HepG2 (cell line): ENCODE results near the gene FAHD2A. TPM values are rescaled to one million over a fixed set of nuclear protein-coding genes. Genes with fewer than 3 reads are reported as not detected.
A peak's percentile ranks its signal among the peaks of the same experiment; 100 is the strongest.

ENCODE experiments used
- EEA1 ChIP-seq: sonication (generic); formaldehyde crosslinking; IDR thresholded peaks from 2 replicates; pipeline ENCODE4 v1.5.1; 2020; ENCODE audit warnings: mild to moderate bottlenecking, missing genetic modification reagents, borderline replicate concordance
- KMT2A ChIP-seq: sonication (generic); formaldehyde crosslinking; IDR thresholded peaks from 2 replicates; pipeline ENCODE4 v1.4.0; 2020; ENCODE audit warnings: missing genetic modification reagents
- MTA1 ChIP-seq: sonication (generic); formaldehyde crosslinking; IDR thresholded peaks from 2 replicates; pipeline ENCODE4 v1.4.0; 2020; ENCODE audit warnings: missing genetic modification reagents, mild to moderate bottlenecking, borderline replicate concordance
- NRL ChIP-seq: sonication (generic); formaldehyde crosslinking; IDR thresholded peaks from 2 replicates; pipeline ENCODE4 v1.5.0; 2020; ENCODE audit warnings: missing genetic modification reagents, mild to moderate bottlenecking, moderate library complexity, borderline replicate concordance
- REPIN1 ChIP-seq: sonication (generic); formaldehyde crosslinking; IDR thresholded peaks from 2 replicates; pipeline ENCODE4 v1.8.0; 2022; ENCODE audit warnings: missing genetic modification reagents, low read depth, mild to moderate bottlenecking, borderline replicate concordance
- THAP11 ChIP-seq: IDR thresholded peaks from 2 replicates; pipeline ENCODE4 v1.6.1; 2016; ENCODE audit warnings: missing biosample characterization, missing genetic modification reagents
- ZNF292 ChIP-seq: sonication (generic); formaldehyde crosslinking; IDR thresholded peaks from 2 replicates; pipeline ENCODE4 v1.8.1; 2022; ENCODE audit warnings: mild to moderate bottlenecking, low read depth, missing genetic modification reagents, borderline replicate concordance
- ZNF556 ChIP-seq: sonication (generic); formaldehyde crosslinking; IDR thresholded peaks from 2 replicates; pipeline ENCODE4 v1.4.0; 2020; ENCODE audit warnings: mild to moderate bottlenecking, missing genetic modification reagents, borderline replicate concordance
- ZNF788 ChIP-seq: sonication (generic); formaldehyde crosslinking; IDR thresholded peaks from 2 replicates; pipeline ENCODE4 v1.5.0; 2020; ENCODE audit warnings: mild to moderate bottlenecking, missing genetic modification reagents, borderline replicate concordance
- ZSCAN22 ChIP-seq: sonication (generic); formaldehyde crosslinking; IDR thresholded peaks from 2 replicates; pipeline ENCODE4 v1.4.0; 2020; ENCODE audit warnings: mild to moderate bottlenecking, missing genetic modification reagents
- polyA plus RNA-seq, 8 experiments: library from polyadenylated mRNA; depleted of rRNA in 3 of 8; stranded (reverse) in 7 of 8; unstranded in 1 of 8; fragments of >200 nt; fragmentation: Illumina TruSeq in 4 of 8; extraction: Trizol in 4 of 8; gene quantifications; 2 replicates each; pipeline versions ENCODE4 v1.2.1 to v1.2.3, GENCODE V29; 2011 to 2016; ENCODE audit warnings: low read depth in 4 of 8, missing spikeins in 1 of 8, mixed read lengths in 1 of 8; ENCODE audit not compliant: insufficient read depth in 1 of 8
- total RNA-seq, 5 experiments: library from RNA; depleted of rRNA; stranded (reverse); fragments of >200 nt; fragmentation: Illumina TruSeq; extraction: Trizol; gene quantifications; 2 replicates each; pipeline ENCODE4 v1.2.3, GENCODE V29; 2016; ENCODE audit warnings: low read depth in 1 of 5
- TF ChIP-seq, protein P1 (sequence below): sonication (generic); formaldehyde crosslinking; IDR thresholded peaks from 2 replicates; pipeline ENCODE4 v1.5.0; 2020; ENCODE audit warnings: mild to moderate bottlenecking, missing genetic modification reagents, borderline replicate concordance
- TF ChIP-seq, protein P2 (sequence below), 2 experiments: sonication (generic) in 1 of 2; formaldehyde crosslinking in 1 of 2; IDR thresholded peaks; 2 replicates each; pipeline versions ENCODE4 v1.4.0 to v1.6.1; 2016 to 2020; ENCODE audit warnings: borderline replicate concordance in 1 of 2, low read depth in 1 of 2, mild to moderate bottlenecking in 1 of 2, missing genetic modification reagents in 1 of 2
- TF ChIP-seq, protein P3 (sequence below): sonication (generic); formaldehyde crosslinking; IDR thresholded peaks from 2 replicates; pipeline ENCODE4 v1.8.0; 2022; ENCODE audit warnings: mild to moderate bottlenecking, missing genetic modification reagents, borderline replicate concordance
- TF ChIP-seq, protein P4 (sequence below): sonication (generic); formaldehyde crosslinking; IDR thresholded peaks from 2 replicates; pipeline ENCODE4 v1.4.0; 2020; ENCODE audit warnings: missing genetic modification reagents, borderline replicate concordance

FAHD2A gene
- total and polyA plus RNA-seq, 2 of the 13 experiments (the other 11 are each of a cell fraction or from before 2014, with no cell fraction given) = 34.0 to 44.2 TPM

DNA sequence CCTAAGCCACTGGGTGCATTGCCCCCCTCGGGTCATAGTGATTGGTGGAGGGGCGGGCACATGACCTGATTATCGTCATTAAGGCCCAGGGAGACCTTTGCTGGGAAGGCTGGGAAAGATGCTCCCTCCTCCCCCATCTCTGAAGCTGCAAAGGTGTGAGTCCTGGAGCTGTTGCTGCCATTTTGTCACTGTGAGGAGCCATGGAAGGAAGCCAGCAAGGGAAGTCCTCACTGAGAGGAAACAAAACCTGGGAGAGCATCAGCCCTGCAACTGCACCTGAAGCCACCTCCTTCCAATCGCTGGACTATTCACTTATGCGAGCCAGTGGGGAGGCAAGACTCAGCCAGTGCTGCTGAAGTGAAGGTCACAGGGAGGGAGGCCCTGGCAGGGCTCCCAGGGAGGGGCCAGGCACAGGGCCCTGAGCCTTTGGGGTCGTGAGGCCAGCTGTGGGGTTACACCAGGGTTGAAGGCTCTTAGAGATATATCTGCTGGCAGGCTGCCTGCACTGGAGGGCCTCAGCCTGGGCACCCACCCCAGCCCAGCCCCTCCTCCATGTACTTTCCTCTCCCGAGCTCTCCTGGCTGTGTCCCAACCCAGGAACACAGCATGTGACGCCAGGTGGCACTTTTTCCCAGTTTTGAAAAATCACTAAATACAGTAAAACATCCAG lies 10.7 kb upstream of the FAHD2A start (continued):
- TF ChIP-seq, protein P1, sequence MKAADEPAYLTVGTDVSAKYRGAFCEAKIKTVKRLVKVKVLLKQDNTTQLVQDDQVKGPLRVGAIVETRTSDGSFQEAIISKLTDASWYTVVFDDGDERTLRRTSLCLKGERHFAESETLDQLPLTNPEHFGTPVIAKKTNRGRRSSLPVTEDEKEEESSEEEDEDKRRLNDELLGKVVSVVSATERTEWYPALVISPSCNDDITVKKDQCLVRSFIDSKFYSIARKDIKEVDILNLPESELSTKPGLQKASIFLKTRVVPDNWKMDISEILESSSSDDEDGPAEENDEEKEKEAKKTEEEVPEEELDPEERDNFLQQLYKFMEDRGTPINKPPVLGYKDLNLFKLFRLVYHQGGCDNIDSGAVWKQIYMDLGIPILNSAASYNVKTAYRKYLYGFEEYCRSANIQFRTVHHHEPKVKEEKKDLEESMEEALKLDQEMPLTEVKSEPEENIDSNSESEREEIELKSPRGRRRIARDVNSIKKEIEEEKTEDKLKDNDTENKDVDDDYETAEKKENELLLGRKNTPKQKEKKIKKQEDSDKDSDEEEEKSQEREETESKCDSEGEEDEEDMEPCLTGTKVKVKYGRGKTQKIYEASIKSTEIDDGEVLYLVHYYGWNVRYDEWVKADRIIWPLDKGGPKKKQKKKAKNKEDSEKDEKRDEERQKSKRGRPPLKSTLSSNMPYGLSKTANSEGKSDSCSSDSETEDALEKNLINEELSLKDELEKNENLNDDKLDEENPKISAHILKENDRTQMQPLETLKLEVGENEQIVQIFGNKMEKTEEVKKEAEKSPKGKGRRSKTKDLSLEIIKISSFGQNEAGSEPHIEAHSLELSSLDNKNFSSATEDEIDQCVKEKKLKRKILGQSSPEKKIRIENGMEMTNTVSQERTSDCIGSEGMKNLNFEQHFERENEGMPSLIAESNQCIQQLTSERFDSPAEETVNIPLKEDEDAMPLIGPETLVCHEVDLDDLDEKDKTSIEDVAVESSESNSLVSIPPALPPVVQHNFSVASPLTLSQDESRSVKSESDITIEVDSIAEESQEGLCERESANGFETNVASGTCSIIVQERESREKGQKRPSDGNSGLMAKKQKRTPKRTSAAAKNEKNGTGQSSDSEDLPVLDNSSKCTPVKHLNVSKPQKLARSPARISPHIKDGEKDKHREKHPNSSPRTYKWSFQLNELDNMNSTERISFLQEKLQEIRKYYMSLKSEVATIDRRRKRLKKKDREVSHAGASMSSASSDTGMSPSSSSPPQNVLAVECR (CRISPR knock-in tag) = peak; percentile 11; the same call in 1 of the 2 replicates
- TF ChIP-seq ZNF292 (CRISPR knock-in tag) (peak; percentile 68), ZNF788 (peak; percentile 78), MTA1 (CRISPR knock-in tag) (peak; percentile 93; the same call in 1 of the 2 replicates), KMT2A (CRISPR knock-in tag) (0 out of 2 replicates have a peak, but pooled peaks have one; percentile 21), NRL (CRISPR knock-in tag) (peak; percentile 32), EEA1 (CRISPR knock-in tag) (no peak), THAP11 (CRISPR knock-in tag) (0 out of 2 replicates have a peak, but pooled peaks have one; percentile 13), ZSCAN22 (no peak), ZNF556 (CRISPR knock-in tag) (0 out of 2 replicates have a peak, but pooled peaks have one; percentile 40), REPIN1 (CRISPR knock-in tag) (peak; percentile 87; the same call in 1 of the 2 replicates)
- TF ChIP-seq, protein P2, sequence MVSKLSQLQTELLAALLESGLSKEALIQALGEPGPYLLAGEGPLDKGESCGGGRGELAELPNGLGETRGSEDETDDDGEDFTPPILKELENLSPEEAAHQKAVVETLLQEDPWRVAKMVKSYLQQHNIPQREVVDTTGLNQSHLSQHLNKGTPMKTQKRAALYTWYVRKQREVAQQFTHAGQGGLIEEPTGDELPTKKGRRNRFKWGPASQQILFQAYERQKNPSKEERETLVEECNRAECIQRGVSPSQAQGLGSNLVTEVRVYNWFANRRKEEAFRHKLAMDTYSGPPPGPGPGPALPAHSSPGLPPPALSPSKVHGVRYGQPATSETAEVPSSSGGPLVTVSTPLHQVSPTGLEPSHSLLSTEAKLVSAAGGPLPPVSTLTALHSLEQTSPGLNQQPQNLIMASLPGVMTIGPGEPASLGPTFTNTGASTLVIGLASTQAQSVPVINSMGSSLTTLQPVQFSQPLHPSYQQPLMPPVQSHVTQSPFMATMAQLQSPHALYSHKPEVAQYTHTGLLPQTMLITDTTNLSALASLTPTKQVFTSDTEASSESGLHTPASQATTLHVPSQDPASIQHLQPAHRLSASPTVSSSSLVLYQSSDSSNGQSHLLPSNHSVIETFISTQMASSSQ (IDR thresholded peaks at IDR 0.05; ENCODE audit: low read depth) = no peak
- TF ChIP-seq, protein P2 (CRISPR knock-in tag; IDR thresholded peaks at IDR 0.05; ENCODE audit: borderline replicate concordance) = no peak
- TF ChIP-seq, protein P3, sequence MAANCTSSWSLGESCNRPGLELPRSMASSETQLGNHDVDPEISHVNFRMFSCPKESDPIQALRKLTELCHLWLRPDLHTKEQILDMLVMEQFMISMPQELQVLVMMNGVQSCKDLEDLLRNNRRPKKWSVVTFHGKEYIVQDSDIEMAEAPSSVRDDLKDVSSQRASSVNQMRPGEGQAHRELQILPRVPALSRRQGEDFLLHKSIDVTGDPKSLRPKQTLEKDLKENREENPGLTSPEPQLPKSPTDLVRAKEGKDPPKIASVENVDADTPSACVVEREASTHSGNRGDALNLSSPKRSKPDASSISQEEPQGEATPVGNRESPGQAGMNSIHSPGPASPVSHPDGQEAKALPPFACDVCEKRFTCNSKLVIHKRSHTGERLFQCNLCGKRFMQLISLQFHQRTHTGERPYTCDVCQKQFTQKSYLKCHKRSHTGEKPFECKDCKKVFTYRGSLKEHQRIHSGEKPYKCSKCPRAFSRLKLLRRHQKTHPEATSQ (CRISPR knock-in tag) = no peak
- TF ChIP-seq, protein P4, sequence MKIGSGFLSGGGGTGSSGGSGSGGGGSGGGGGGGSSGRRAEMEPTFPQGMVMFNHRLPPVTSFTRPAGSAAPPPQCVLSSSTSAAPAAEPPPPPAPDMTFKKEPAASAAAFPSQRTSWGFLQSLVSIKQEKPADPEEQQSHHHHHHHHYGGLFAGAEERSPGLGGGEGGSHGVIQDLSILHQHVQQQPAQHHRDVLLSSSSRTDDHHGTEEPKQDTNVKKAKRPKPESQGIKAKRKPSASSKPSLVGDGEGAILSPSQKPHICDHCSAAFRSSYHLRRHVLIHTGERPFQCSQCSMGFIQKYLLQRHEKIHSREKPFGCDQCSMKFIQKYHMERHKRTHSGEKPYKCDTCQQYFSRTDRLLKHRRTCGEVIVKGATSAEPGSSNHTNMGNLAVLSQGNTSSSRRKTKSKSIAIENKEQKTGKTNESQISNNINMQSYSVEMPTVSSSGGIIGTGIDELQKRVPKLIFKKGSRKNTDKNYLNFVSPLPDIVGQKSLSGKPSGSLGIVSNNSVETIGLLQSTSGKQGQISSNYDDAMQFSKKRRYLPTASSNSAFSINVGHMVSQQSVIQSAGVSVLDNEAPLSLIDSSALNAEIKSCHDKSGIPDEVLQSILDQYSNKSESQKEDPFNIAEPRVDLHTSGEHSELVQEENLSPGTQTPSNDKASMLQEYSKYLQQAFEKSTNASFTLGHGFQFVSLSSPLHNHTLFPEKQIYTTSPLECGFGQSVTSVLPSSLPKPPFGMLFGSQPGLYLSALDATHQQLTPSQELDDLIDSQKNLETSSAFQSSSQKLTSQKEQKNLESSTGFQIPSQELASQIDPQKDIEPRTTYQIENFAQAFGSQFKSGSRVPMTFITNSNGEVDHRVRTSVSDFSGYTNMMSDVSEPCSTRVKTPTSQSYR (CRISPR knock-in tag) = peak; percentile 39; the same call in 1 of the 2 replicates
